Gastrocnemius medialis (tissue), 4 donors: ENCODE results near the gene VEZT.

Experiments
- POLR2A ChIP-seq, 2 donors: fragments of 450-650 bp; IDR thresholded peaks; one replicate each; pipeline ENCODE4 v1.6.1; 2017; ENCODE audit warnings: antibody characterized with exemption in 2 of 2, mild to moderate bottlenecking in 2 of 2, moderate library complexity in 2 of 2
- TF ChIP-seq, protein P1 (sequence below), 5 experiments: fragments of 450-650 bp in 3 of 5; fragments of 200-600 bp in 2 of 5; sonication (generic) in 2 of 5; IDR thresholded peaks in 4 of 5; conservative IDR thresholded peaks in 1 of 5; 1 replicate in 4 of 5; 2 replicates in 1 of 5; pipeline ENCODE4 v1.5.1; 2016 to 2019; ENCODE audit warnings: antibody characterized with exemption in 5 of 5, mild to moderate bottlenecking in 3 of 5, moderate library complexity in 3 of 5

DNA sequence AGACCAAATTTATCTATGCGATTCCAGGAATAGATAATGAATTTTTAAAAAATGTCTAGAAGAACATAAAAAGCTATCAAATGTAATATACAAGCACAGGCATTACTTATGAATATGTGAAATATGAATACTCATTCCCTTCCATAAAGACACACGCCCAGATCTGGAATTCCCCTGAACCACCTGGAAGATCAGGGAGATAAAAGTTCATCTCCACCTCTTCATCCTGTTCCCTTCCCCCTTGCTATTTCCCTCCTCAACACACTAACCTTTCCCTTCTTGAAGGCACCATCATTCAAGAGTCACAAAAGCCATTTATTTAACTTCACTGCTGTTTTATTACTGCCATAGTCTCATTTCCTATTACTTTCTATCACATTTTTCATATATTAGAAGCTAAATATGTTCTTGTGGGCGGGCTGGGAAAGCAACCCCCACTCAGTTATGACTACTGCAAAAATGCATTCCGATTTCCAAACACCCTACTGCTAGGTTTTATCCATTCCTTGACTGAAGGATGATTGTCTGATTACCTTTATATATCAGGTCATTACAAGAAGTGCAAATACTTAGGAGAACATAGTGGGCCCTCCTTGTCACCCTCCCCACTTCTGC is 16.4 kb upstream of the VEZT start:
- TF ChIP-seq, protein P1, sequence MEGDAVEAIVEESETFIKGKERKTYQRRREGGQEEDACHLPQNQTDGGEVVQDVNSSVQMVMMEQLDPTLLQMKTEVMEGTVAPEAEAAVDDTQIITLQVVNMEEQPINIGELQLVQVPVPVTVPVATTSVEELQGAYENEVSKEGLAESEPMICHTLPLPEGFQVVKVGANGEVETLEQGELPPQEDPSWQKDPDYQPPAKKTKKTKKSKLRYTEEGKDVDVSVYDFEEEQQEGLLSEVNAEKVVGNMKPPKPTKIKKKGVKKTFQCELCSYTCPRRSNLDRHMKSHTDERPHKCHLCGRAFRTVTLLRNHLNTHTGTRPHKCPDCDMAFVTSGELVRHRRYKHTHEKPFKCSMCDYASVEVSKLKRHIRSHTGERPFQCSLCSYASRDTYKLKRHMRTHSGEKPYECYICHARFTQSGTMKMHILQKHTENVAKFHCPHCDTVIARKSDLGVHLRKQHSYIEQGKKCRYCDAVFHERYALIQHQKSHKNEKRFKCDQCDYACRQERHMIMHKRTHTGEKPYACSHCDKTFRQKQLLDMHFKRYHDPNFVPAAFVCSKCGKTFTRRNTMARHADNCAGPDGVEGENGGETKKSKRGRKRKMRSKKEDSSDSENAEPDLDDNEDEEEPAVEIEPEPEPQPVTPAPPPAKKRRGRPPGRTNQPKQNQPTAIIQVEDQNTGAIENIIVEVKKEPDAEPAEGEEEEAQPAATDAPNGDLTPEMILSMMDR (IDR thresholded peaks at IDR 0.05 in 4 of 5, conservative IDR thresholded peaks at IDR 0.05 in 1 of 5) = no peak
- TF ChIP-seq POLR2A (IDR thresholded peaks at IDR 0.05) = no peak
